ENCODE data around the gene PGBD2.

- TF ChIP-seq CTCF (optimal IDR thresholded peaks at IDR 0.05 in 1 of 3, IDR thresholded peaks at IDR 0.05 in 1 of 3, conservative IDR thresholded peaks at IDR 0.05 in 1 of 3; ENCODE audit: extremely low read depth in 1 of 3, insufficient read depth in 2 of 3, low read length in 3 of 3) (no peak), EZH2 (IDR thresholded peaks at IDR 0.05; ENCODE audit: low read length) (no peak)
Measured at GRCh38 chr1:248914796-248915381, 8.9 kb downstream of the PGBD2 start.

Data from keratinocyte (primary cell).